ENCODE results near the gene ACTMAP. TPM values are rescaled to one million over a fixed set of nuclear protein-coding genes. Genes with fewer than 3 reads are reported as not detected.

Gene ACTMAP
- total and polyA plus RNA-seq, 2 of the 13 experiments (the other 11 are each of a cell fraction or from before 2014, with no cell fraction given): 2.2 to 7.9 TPM

DNA sequence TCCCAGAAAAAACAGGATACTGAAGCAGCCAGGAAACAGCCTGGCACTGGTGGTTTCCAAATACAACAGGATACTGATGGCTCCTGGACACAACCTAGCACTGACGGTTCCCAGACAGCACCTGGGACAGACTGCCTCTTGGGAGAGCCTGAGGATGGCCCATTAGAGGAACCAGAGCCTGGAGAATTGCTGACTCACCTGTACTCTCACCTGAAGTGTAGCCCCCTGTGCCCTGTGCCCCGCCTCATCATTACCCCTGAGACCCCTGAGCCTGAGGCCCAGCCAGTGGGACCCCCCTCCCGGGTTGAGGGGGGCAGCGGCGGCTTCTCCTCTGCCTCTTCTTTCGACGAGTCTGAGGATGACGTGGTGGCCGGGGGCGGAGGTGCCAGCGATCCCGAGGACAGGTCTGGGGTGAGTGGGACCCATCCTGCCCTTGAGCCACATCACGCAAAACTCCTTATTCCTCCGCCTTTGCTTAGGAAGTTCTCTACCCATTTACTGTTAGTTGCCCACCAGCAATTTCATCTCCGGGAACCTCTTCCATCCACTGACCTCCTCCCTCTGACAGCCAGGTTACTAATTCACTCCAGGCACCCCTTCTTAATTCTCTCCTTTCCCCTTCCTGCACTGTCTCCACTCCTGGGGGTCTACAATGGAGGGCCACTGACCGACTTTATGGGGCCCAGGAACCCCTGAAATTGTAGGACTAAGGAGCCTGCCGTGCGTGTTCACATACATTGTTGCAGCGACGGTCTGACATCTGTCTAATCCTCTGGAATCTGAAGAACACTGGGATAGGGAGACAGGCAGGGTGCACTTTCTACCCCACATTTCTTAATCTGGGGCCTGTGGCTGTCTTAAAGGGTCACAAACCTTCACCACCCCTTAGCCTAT, 32.1 kb downstream of the ACTMAP start:
- ChIA-PET POLR2A (interaction anchor here (0.7 to 2.4 kb wide), 21 partner anchors 8 to 89 kb away, joined by 3 to 30 read pairs (median 5); partner anchors contain the start of genes ACTMAP, EGLN2, RAB4B and SNRPA), CTCF (ENCODE audit: low intra/inter-chr PET ratio, low total read pairs) (no interaction called here)
- intact Hi-C loops (cut with micrococcal nuclease; ENCODE audit: unreplicated experiment): loop anchor here (2.0 to 5.0 kb wide), 2 partner anchors 33 to 89 kb away; partner anchors contain the start of genes ACTMAP and SNRPA
- TF ChIP-seq SSRP1 (CRISPR knock-in tag; IDR thresholded peaks at IDR 0.05) (no peak), RNF219 (CRISPR knock-in tag; IDR thresholded peaks at IDR 0.05) (no peak), STAT5B (CRISPR knock-in tag; IDR thresholded peaks at IDR 0.05) (no peak), REXO4 (CRISPR knock-in tag; IDR thresholded peaks at IDR 0.05; ENCODE audit: borderline replicate concordance) (no peak), ZNF552 (CRISPR knock-in tag; IDR thresholded peaks at IDR 0.05; ENCODE audit: borderline replicate concordance) (no peak), ZBTB10 (CRISPR knock-in tag; IDR thresholded peaks at IDR 0.05; ENCODE audit: borderline replicate concordance) (0 out of 2 replicates have a peak, but pooled peaks have one; percentile 4), ZZZ3 (CRISPR knock-in tag; IDR thresholded peaks at IDR 0.05; ENCODE audit: borderline replicate concordance) (no peak), ZNF142 (CRISPR knock-in tag; IDR thresholded peaks at IDR 0.05) (no peak), SMAD3 (CRISPR knock-in tag; IDR thresholded peaks at IDR 0.05) (no peak)
- TF ChIP-seq, protein P1, sequence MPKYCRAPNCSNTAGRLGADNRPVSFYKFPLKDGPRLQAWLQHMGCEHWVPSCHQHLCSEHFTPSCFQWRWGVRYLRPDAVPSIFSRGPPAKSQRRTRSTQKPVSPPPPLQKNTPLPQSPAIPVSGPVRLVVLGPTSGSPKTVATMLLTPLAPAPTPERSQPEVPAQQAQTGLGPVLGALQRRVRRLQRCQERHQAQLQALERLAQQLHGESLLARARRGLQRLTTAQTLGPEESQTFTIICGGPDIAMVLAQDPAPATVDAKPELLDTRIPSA (CRISPR knock-in tag; IDR thresholded peaks at IDR 0.05; ENCODE audit: borderline replicate concordance): no peak

More for the DNA sequence above, 32.1 kb downstream of the ACTMAP start:
- H3K79me2 ChIP-seq (ENCODE audit: insufficient read depth, low read length): peaks cover 53% of the 10 kb centered on the region
- DNase-seq (ENCODE audit: low spot score): peak; percentile 18
- 2% methylated on average over 13 of the region's 20 CpGs for WGBS (ENCODE audit: low lambda C conversion rate)
- ATAC-seq: no peak
- no peak overlapping the region for H2AFZ ChIP-seq (ENCODE audit: low read length)
- H3K4me2 ChIP-seq (ENCODE audit: low read depth, low read length): peak overlapping the region; percentile 94
- no TSS peak for BruUV-seq (replicated peaks)
- H3K4me1 ChIP-seq (ENCODE audit: insufficient read depth, low read length): peaks cover 53% of the 10 kb centered on the region
- no peak for FAIRE-seq
- H3K36me3 ChIP-seq (replicated peaks in 1 of 2; ENCODE audit: control insufficient read depth in 1 of 2, insufficient read depth in 2 of 2, low read length in 2 of 2): peaks cover under 1 to 6% of the 10 kb centered on the region in 2 experiments; a peak in 1 of 5 replicates
- peak overlapping the region; percentile 95 for H3K27ac ChIP-seq (ENCODE audit: extremely low read length, insufficient read depth, low read length)
- in situ Hi-C loops (cut with HindIII; ENCODE audit: extremely low pct_ligation_motif_present, low pct_unique_long_range_greater_than_20kb): loop anchor here (5.0 kb wide), 1 partner anchor 34 kb away; the partner anchor contains the start of genes ACTMAP and SNRPA
- no peaks in the 10 kb centered on the region for H3K9me3 ChIP-seq (ENCODE audit: low read length)
- peak overlapping the region; percentile 90 to 99 (median 92) for H3K4me3 ChIP-seq (replicated peaks in 1 of 3; ENCODE audit: insufficient read depth in 1 of 3, low read depth in 2 of 3, low read length in 3 of 3)
- H3K9ac ChIP-seq (ENCODE audit: insufficient read depth, low read depth, low read length): peak overlapping the region; percentile 96
- no peaks in the 10 kb centered on the region; a peak in 1 of 5 replicates for H3K27me3 ChIP-seq (ENCODE audit: control insufficient read depth in 1 of 2, insufficient read depth in 2 of 2, low read length in 2 of 2)
- 0 out of 2 replicates have a peak, but pooled peaks cover 4% of the 10 kb centered on the region for H4K20me1 ChIP-seq (ENCODE audit: insufficient read depth, low read length)
